22Rv1 (cell line): ENCODE data around the gene MAGEA3.

Experiments
- CTCF ChIP-seq: fragments of 450-650 bp; IDR thresholded peaks from 2 replicates; pipeline ENCODE4 v1.5.1; 2017; ENCODE audit warnings: mild to moderate bottlenecking
- ZFX ChIP-seq: fragments of 450-650 bp; IDR thresholded peaks from 2 replicates; pipeline ENCODE4 v1.6.1; 2017; ENCODE audit warnings: antibody characterized with exemption, borderline replicate concordance

GRCh38 chrX:152652467-152652866, 46.1 kb upstream of the MAGEA3 start:
- TF ChIP-seq CTCF (no peak), ZFX (no peak)
